22Rv1 (cell line): Measurements from ENCODE around the gene PLA2R1.

Source experiments
- ZFX ChIP-seq: fragments of 450-650 bp; IDR thresholded peaks from 2 replicates; pipeline ENCODE4 v1.6.1; 2017; ENCODE audit warnings: antibody characterized with exemption, borderline replicate concordance
- TF ChIP-seq, protein P1 (sequence below): fragments of 450-650 bp; IDR thresholded peaks from 2 replicates; pipeline ENCODE4 v1.5.1; 2017; ENCODE audit warnings: mild to moderate bottlenecking

DNA sequence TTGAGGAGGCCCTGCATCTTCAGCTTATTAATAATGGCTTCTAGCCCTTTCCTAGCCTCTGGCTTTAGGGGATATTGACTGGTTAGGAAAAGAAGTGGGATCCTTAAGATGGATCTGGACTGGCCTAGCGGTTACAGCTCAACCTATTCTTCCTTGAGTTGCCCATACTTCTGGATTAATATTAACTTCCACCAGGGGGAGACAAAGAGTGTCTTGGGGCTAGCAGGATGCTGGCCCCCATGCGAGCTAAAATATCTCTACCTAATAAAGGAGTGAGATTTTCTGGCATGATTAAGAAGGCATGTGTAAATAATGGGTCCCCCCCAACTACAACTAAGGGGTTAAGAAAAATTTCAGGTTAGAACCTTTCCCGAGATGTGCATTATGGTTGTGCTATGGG is 23.2 kb upstream of the PLA2R1 start:
- TF ChIP-seq ZFX = no peak
- TF ChIP-seq, protein P1, sequence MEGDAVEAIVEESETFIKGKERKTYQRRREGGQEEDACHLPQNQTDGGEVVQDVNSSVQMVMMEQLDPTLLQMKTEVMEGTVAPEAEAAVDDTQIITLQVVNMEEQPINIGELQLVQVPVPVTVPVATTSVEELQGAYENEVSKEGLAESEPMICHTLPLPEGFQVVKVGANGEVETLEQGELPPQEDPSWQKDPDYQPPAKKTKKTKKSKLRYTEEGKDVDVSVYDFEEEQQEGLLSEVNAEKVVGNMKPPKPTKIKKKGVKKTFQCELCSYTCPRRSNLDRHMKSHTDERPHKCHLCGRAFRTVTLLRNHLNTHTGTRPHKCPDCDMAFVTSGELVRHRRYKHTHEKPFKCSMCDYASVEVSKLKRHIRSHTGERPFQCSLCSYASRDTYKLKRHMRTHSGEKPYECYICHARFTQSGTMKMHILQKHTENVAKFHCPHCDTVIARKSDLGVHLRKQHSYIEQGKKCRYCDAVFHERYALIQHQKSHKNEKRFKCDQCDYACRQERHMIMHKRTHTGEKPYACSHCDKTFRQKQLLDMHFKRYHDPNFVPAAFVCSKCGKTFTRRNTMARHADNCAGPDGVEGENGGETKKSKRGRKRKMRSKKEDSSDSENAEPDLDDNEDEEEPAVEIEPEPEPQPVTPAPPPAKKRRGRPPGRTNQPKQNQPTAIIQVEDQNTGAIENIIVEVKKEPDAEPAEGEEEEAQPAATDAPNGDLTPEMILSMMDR = peak; percentile 51
